Measurements from ENCODE around the gene EPO.
A peak's percentile ranks its signal among the peaks of the same experiment; 100 is the strongest.

EPO gene

DNA sequence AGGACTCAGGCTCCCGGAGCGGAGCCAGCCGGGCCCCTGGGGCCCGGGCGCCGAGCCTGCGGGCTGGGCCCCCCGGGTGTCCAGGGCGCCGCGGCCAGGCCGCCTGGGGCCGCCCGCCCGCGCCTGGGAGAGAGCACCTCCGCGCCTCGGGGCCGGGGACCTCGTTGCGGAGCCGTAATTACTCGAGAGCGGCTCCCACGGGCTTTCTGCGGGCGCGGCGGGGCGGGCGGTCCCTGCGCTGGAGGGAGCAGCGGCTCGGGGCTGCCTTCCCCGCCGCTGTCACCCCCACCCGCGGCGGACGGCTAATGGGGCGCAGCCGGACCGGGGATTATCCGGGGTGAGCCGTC is 45.2 kb upstream of the EPO start:
- ChIA-PET POLR2A (interaction anchor here (0.6 to 1.0 kb wide), 2 partner anchors 8 to 152 kb away, joined by 3 to 4 read pairs; no protein-coding TSS in a partner anchor), CTCF (interaction anchor here (1.0 to 1.5 kb wide), 3 partner anchors 17 to 177 kb away, joined by 3 to 9 read pairs (median 5); partner anchors contain the start of gene SLC12A9)
- H3K4me3 ChIP-seq (ENCODE audit: low read depth, low read length): peak overlapping the region; percentile 81
- no peak for DNase-seq (ENCODE audit: low read depth, low spot score)
- TF ChIP-seq, protein P1, sequence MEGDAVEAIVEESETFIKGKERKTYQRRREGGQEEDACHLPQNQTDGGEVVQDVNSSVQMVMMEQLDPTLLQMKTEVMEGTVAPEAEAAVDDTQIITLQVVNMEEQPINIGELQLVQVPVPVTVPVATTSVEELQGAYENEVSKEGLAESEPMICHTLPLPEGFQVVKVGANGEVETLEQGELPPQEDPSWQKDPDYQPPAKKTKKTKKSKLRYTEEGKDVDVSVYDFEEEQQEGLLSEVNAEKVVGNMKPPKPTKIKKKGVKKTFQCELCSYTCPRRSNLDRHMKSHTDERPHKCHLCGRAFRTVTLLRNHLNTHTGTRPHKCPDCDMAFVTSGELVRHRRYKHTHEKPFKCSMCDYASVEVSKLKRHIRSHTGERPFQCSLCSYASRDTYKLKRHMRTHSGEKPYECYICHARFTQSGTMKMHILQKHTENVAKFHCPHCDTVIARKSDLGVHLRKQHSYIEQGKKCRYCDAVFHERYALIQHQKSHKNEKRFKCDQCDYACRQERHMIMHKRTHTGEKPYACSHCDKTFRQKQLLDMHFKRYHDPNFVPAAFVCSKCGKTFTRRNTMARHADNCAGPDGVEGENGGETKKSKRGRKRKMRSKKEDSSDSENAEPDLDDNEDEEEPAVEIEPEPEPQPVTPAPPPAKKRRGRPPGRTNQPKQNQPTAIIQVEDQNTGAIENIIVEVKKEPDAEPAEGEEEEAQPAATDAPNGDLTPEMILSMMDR (IDR thresholded peaks at IDR 0.05; ENCODE audit: insufficient read depth, low read length, missing control alignments): no peak

DNA sequence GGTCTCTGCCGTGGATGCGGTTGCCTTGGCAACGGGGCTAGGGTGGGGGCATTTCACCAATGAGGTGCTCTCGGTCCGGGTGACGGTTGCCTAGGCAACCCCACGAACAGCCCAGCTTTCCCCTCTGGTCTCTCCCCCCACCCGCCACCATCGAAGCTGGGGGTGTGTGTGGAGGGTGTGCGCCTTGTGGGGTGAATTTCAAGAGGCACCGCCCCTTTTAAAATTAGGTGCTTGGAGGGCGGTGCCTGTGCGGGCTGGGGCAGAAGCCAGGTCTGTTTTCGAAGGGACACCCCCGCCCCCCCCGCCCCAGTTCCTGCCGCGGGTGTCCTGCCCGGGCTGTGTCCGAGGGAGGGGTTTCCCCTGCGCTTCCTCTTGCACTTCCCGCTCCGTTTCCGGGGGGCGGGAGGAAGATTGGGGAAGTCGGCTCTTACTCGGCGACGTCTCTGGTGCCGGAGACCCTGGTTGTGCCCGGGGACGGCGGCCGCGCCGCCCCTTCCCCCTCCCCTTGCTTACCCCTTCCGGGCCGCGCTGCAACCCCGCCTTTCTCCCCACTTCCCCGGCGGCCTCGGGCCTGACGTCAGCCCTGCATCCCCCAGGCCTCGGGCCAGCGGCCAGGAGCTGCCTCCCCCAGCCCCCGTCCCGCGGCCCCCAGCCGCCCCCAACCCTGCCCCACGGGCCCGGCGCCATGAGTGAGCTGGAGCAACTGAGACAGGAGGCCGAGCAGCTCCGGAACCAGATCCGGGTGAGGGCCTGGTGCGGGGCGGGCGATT is 44.5 kb upstream of the EPO start:
- ChIA-PET CTCF (interaction anchor here (1.4 to 9.0 kb wide), 3 partner anchors 15 to 206 kb away, joined by 4 to 180 read pairs (median 6); partner anchors contain the start of genes GIGYF1 and SLC12A9), POLR2A (interaction anchor here (0.5 to 3.4 kb wide), 2 partner anchors 17 to 68 kb away, joined by 3 to 13 read pairs; no protein-coding TSS in a partner anchor)
- TF ChIP-seq, protein P1 (IDR thresholded peaks at IDR 0.05; ENCODE audit: insufficient read depth, low read length, missing control alignments): no peak
- peak overlapping the region; percentile 81 for H3K4me3 ChIP-seq (ENCODE audit: low read depth, low read length)
- no peak for DNase-seq (ENCODE audit: low read depth, low spot score)

GRCh38 chr7:100676501-100677306 is 43.6 kb upstream of the EPO start:
- H3K4me3 ChIP-seq (ENCODE audit: low read depth, low read length): peak overlapping the region; percentile 81
- TF ChIP-seq, protein P1 (IDR thresholded peaks at IDR 0.05; ENCODE audit: insufficient read depth, low read length, missing control alignments): no peak
- no peak for DNase-seq (ENCODE audit: low read depth, low spot score)
- ChIA-PET POLR2A (interaction anchor here (0.5 to 3.4 kb wide), 4 partner anchors 16 to 74 kb away, joined by 3 to 13 read pairs (median 3); no protein-coding TSS in a partner anchor), CTCF (interaction anchor here (1.0 to 9.0 kb wide), 6 partner anchors 14 to 207 kb away, joined by 3 to 180 read pairs (median 6); partner anchors contain the start of genes GIGYF1 and SLC12A9)

DNA sequence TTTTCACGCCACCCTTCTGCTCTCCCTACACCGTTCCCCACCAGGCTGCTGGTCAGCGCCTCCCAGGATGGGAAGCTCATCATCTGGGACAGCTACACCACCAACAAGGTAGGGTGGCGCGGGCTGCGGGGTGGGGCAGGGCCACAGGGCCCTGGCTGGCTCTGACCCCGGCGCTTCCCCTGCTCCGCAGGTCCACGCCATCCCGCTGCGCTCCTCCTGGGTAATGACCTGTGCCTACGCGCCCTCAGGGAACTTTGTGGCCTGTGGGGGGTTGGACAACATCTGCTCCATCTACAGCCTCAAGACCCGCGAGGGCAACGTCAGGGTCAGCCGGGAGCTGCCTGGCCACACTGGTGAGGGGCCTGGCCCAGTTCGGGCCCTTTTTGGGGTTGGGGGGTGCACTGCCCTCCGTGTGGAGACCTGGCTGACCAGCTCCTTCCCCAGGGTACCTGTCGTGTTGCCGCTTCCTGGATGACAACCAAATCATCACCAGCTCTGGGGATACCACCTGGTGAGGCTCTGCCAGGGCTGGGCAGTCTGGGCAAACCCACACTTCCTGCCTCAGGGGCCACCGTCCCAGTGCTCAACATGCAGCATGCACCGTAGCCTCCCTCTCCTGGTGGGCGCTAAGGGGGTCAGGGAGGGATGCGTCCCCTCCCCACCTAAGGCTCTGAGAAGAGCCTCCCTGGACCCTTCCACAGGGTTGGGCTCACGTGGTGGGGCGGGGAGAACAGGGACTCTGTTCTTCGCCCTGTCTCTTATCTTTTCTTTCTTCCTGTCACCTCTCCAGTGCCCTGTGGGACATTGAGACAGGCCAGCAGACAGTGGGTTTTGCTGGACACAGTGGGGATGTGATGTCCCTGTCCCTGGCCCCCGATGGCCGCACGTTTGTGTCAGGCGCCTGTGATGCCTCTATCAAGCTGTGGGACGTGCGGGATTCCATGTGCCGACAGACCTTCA is 42.7 kb upstream of the EPO start:
- no peak overlapping the region; the same call in 1 of the 2 replicates for H3K4me3 ChIP-seq (ENCODE audit: low read depth, low read length)
- ChIA-PET CTCF (interaction anchor here (0.9 to 9.0 kb wide), 8 partner anchors 14 to 208 kb away, joined by 3 to 180 read pairs (median 5); partner anchors contain the start of genes GIGYF1, POP7 and SLC12A9), POLR2A (interaction anchor here (0.8 to 3.4 kb wide), 3 partner anchors 15 to 75 kb away, joined by 3 to 13 read pairs (median 3); no protein-coding TSS in a partner anchor)
- DNase-seq (ENCODE audit: low read depth, low spot score): no peak
- TF ChIP-seq, protein P1 (IDR thresholded peaks at IDR 0.05; ENCODE audit: insufficient read depth, low read length, missing control alignments): no peak

- POLR2A ChIA-PET: interaction anchor here (3.4 kb wide), 1 partner anchor 14 kb away, joined by 13 read pairs; no protein-coding TSS in a partner anchor
- TF ChIP-seq, protein P1 (IDR thresholded peaks at IDR 0.05; ENCODE audit: insufficient read depth, low read length, missing control alignments): no peak
Measured at GRCh38 chr7:100678291-100678984, 41.8 kb upstream of the EPO start.

More at GRCh38 chr7:100678291-100678984, 41.8 kb upstream of the EPO start:
- no peak for DNase-seq (ENCODE audit: low read depth, low spot score)
- H3K4me3 ChIP-seq (ENCODE audit: low read depth, low read length): no peak overlapping the region
- CTCF ChIA-PET: interaction anchor here (0.9 to 9.0 kb wide), 4 partner anchors 13 to 119 kb away, joined by 3 to 180 read pairs (median 4); partner anchors contain the start of genes GIGYF1 and POP7
